GM19193 (cell line): Measurements from ENCODE around the gene RNF113B.

Source experiments
- POLR2A ChIP-seq: IDR thresholded peaks from 4 replicates; pipeline ENCODE4 v1.6.1; 2011; ENCODE audit not compliant: insufficient read depth, insufficient read length; ENCODE audit errors: extremely low read depth

Gene RNF113B

GRCh38 chr13:98189841-98190505 is 12.9 kb upstream of the RNF113B start:
- no peak for TF ChIP-seq POLR2A

- no peak for TF ChIP-seq POLR2A
Measured at GRCh38 chr13:98188544-98189166, 11.6 kb upstream of the RNF113B start.

- no peak for TF ChIP-seq POLR2A
Measured at GRCh38 chr13:98187965-98188261, 10.8 kb upstream of the RNF113B start.

GRCh38 chr13:98187155-98187964 is 10.3 kb upstream of the RNF113B start:
- TF ChIP-seq POLR2A = no peak

- no peak for TF ChIP-seq POLR2A
Measured at GRCh38 chr13:98184792-98185191, 7.7 kb upstream of the RNF113B start.

- no peak for TF ChIP-seq POLR2A
Measured at GRCh38 chr13:98182589-98182988, 5.5 kb upstream of the RNF113B start.

- no peak for TF ChIP-seq POLR2A
Measured at GRCh38 chr13:98182153-98182552, 5.1 kb upstream of the RNF113B start.

GRCh38 chr13:98181111-98181815 is 4.2 kb upstream of the RNF113B start:
- no peak for TF ChIP-seq POLR2A

GRCh38 chr13:98180092-98180491 is 3.0 kb upstream of the RNF113B start:
- no peak for TF ChIP-seq POLR2A

GRCh38 chr13:98175823-98176222 is 1.2 kb downstream of the RNF113B start:
- no peak for TF ChIP-seq POLR2A

GRCh38 chr13:98175043-98175442 is 2.0 kb downstream of the RNF113B start:
- no peak for TF ChIP-seq POLR2A

- no peak for TF ChIP-seq POLR2A
Measured at GRCh38 chr13:98174307-98174706, 2.8 kb downstream of the RNF113B start.

GRCh38 chr13:98173431-98174152 is 3.5 kb downstream of the RNF113B start:
- no peak for TF ChIP-seq POLR2A

- no peak for TF ChIP-seq POLR2A
Measured at GRCh38 chr13:98172590-98173422, 4.3 kb downstream of the RNF113B start.
